Hepatocyte (in vitro differentiated cells): Measurements from ENCODE around the gene KIF5C.

Experiments
- EZH2 ChIP-seq: fragments of 200-600 bp; sonication (generic); IDR thresholded peaks from 2 replicates; pipeline ENCODE4 v1.6.1; 2016; ENCODE audit warnings: antibody characterized with exemption, mild to moderate bottlenecking, borderline replicate concordance
- TF ChIP-seq, protein P1 (sequence below): fragments of 200-600 bp; sonication (generic); IDR thresholded peaks from 2 replicates; pipeline ENCODE4 v1.5.1; 2016; ENCODE audit warnings: antibody characterized with exemption, mild to moderate bottlenecking; ENCODE audit not compliant: poor library complexity

- TF ChIP-seq, protein P1, sequence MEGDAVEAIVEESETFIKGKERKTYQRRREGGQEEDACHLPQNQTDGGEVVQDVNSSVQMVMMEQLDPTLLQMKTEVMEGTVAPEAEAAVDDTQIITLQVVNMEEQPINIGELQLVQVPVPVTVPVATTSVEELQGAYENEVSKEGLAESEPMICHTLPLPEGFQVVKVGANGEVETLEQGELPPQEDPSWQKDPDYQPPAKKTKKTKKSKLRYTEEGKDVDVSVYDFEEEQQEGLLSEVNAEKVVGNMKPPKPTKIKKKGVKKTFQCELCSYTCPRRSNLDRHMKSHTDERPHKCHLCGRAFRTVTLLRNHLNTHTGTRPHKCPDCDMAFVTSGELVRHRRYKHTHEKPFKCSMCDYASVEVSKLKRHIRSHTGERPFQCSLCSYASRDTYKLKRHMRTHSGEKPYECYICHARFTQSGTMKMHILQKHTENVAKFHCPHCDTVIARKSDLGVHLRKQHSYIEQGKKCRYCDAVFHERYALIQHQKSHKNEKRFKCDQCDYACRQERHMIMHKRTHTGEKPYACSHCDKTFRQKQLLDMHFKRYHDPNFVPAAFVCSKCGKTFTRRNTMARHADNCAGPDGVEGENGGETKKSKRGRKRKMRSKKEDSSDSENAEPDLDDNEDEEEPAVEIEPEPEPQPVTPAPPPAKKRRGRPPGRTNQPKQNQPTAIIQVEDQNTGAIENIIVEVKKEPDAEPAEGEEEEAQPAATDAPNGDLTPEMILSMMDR, result no peak
- TF ChIP-seq EZH2, result no peak
These were observed 156.4 kb downstream of the KIF5C start for GRCh38 chr2:149031396-149031795.
